Measurements from ENCODE around the gene PGM3.
A peak's percentile ranks its signal among the peaks of the same experiment; 100 is the strongest.
"Not testable (repeated sequence)": the region's sequence is repeated elsewhere in the genome, so short reads cannot be mapped to it uniquely, and the experiment has no call there.

The PGM3 gene

GRCh38 chr6:83215131-83216047 is 22.3 kb upstream of the PGM3 start:
- 0 out of 2 replicates have a peak overlapping the region, but pooled peaks have one; percentile 15 for H3K27ac ChIP-seq
- H3K36me3 ChIP-seq (ENCODE audit: insufficient read depth, low read length), result no peaks in the 10 kb centered on the region
- no peak overlapping the region for H3K9ac ChIP-seq (ENCODE audit: insufficient read length)
- H3K4me3 ChIP-seq, result no peak overlapping the region
- DNase-seq (ENCODE audit: low read depth, low spot score), result peak; percentile 82
- no peak for TF ChIP-seq EZH2 (IDR thresholded peaks at IDR 0.05)
- no peak for TF ChIP-seq FOXP2 (optimal IDR thresholded peaks at IDR 0.05; ENCODE audit: control extremely low read depth, extremely low read length, insufficient read depth)
- no peak for TF ChIP-seq POLR2AphosphoS5 (IDR thresholded peaks at IDR 0.05; ENCODE audit: borderline replicate concordance, low read depth, low read length)
- H3K9me3 ChIP-seq (ENCODE audit: low read depth, low read length), result no peaks in the 10 kb centered on the region

GRCh38 chr6:83202031-83202430 is 9.0 kb upstream of the PGM3 start:
- H3K4me3 ChIP-seq, result no peak overlapping the region
- H3K9ac ChIP-seq (ENCODE audit: insufficient read length), result no peak overlapping the region
- TF ChIP-seq EZH2 (IDR thresholded peaks at IDR 0.05) (no peak), FOXP2 (optimal IDR thresholded peaks at IDR 0.05; ENCODE audit: control extremely low read depth, extremely low read length, insufficient read depth) (no peak), POLR2AphosphoS5 (IDR thresholded peaks at IDR 0.05; ENCODE audit: borderline replicate concordance, low read depth, low read length) (no peak)
- H3K36me3 ChIP-seq (ENCODE audit: insufficient read depth, low read length), result peaks cover 5% of the 10 kb centered on the region; the same call in 1 of the 2 replicates
- H3K27ac ChIP-seq, result no peak overlapping the region
- DNase-seq (ENCODE audit: low read depth, low spot score), result no peak
- H3K9me3 ChIP-seq (ENCODE audit: low read depth, low read length), result no peaks in the 10 kb centered on the region

- Histone ChIP-seq H3K4me3 (no peak overlapping the region), H3K27ac (no peak overlapping the region), H3K36me3 (ENCODE audit: insufficient read depth, low read length) (no peaks in the 10 kb centered on the region; the same call in 1 of the 2 replicates), H3K9ac (ENCODE audit: insufficient read length) (no peak overlapping the region), H3K9me3 (ENCODE audit: low read depth, low read length) (no peaks in the 10 kb centered on the region)
- no peak for TF ChIP-seq FOXP2 (optimal IDR thresholded peaks at IDR 0.05; ENCODE audit: control extremely low read depth, extremely low read length, insufficient read depth)
- no peak for TF ChIP-seq POLR2AphosphoS5 (IDR thresholded peaks at IDR 0.05; ENCODE audit: borderline replicate concordance, low read depth, low read length)
- TF ChIP-seq EZH2 (IDR thresholded peaks at IDR 0.05), result no peak
- no peak for DNase-seq (ENCODE audit: low read depth, low spot score)
These were observed 6.8 kb upstream of the PGM3 start for GRCh38 chr6:83199863-83200225.

- Histone ChIP-seq H3K27ac (no peak overlapping the region), H3K4me3 (no peak overlapping the region), H3K9me3 (ENCODE audit: low read depth, low read length) (no peaks in the 10 kb centered on the region), H3K9ac (ENCODE audit: insufficient read length) (no peak overlapping the region), H3K36me3 (ENCODE audit: insufficient read depth, low read length) (no peaks in the 10 kb centered on the region; the same call in 1 of the 2 replicates)
- no peak for TF ChIP-seq FOXP2 (optimal IDR thresholded peaks at IDR 0.05; ENCODE audit: control extremely low read depth, extremely low read length, insufficient read depth)
- no peak for DNase-seq (ENCODE audit: low read depth, low spot score)
These were observed 6.3 kb upstream of the PGM3 start for GRCh38 chr6:83199173-83199862.

- no peak overlapping the region for H3K9ac ChIP-seq (ENCODE audit: insufficient read length)
These were observed 5.6 kb upstream of the PGM3 start for GRCh38 chr6:83198486-83199172.

GRCh38 chr6:83193747-83194566 is 892 bp upstream of the PGM3 start:
- Histone ChIP-seq H3K36me3 (ENCODE audit: insufficient read depth, low read length) (peaks cover 19% of the 10 kb centered on the region), H3K4me3 (peak overlapping the region; percentile 97), H3K27ac (no peak overlapping the region), H3K9ac (ENCODE audit: insufficient read length) (peak overlapping the region; percentile 85), H3K9me3 (ENCODE audit: low read depth, low read length) (no peaks in the 10 kb centered on the region)
- TF ChIP-seq FOXP2 (optimal IDR thresholded peaks at IDR 0.05; ENCODE audit: control extremely low read depth, extremely low read length, insufficient read depth) (no peak), EZH2 (IDR thresholded peaks at IDR 0.05) (no peak)
- no peak for DNase-seq (ENCODE audit: low read depth, low spot score)

More at GRCh38 chr6:83198486-83199172, 5.6 kb upstream of the PGM3 start:
- no peaks in the 10 kb centered on the region; the same call in 1 of the 2 replicates for H3K36me3 ChIP-seq (ENCODE audit: insufficient read depth, low read length)
- no peaks in the 10 kb centered on the region for H3K9me3 ChIP-seq (ENCODE audit: low read depth, low read length)
- H3K4me3 ChIP-seq, result no peak overlapping the region
- TF ChIP-seq POLR2AphosphoS5 (IDR thresholded peaks at IDR 0.05; ENCODE audit: borderline replicate concordance, low read depth, low read length) (no peak), EZH2 (IDR thresholded peaks at IDR 0.05) (no peak), FOXP2 (optimal IDR thresholded peaks at IDR 0.05; ENCODE audit: control extremely low read depth, extremely low read length, insufficient read depth) (no peak)
- DNase-seq (ENCODE audit: low read depth, low spot score), result no peak
- H3K27ac ChIP-seq, result no peak overlapping the region

GRCh38 chr6:83192456-83192855 is 609 bp downstream of the PGM3 start:
- TF ChIP-seq POLR2AphosphoS5 (IDR thresholded peaks at IDR 0.05; ENCODE audit: borderline replicate concordance, low read depth, low read length) (no peak), FOXP2 (optimal IDR thresholded peaks at IDR 0.05; ENCODE audit: control extremely low read depth, extremely low read length, insufficient read depth) (no peak), EZH2 (IDR thresholded peaks at IDR 0.05) (no peak)
- H3K36me3 ChIP-seq (ENCODE audit: insufficient read depth, low read length), result peaks cover 27% of the 10 kb centered on the region
- no peak for DNase-seq (ENCODE audit: low read depth, low spot score)
- H3K27ac ChIP-seq, result no peak overlapping the region
- no peaks in the 10 kb centered on the region for H3K9me3 ChIP-seq (ENCODE audit: low read depth, low read length)
- peak overlapping the region; percentile 85 for H3K9ac ChIP-seq (ENCODE audit: insufficient read length)
- peak overlapping the region; percentile 97 for H3K4me3 ChIP-seq

GRCh38 chr6:83191974-83192373 is 1.1 kb downstream of the PGM3 start:
- not testable (repeated sequence) for H3K9me3 ChIP-seq (ENCODE audit: low read depth, low read length); H3K27ac ChIP-seq; DNase-seq (ENCODE audit: low read depth, low spot score)
- peak overlapping the region; percentile 85 for H3K9ac ChIP-seq (ENCODE audit: insufficient read length)
- H3K36me3 ChIP-seq (ENCODE audit: insufficient read depth, low read length), result peaks cover 29% of the 10 kb centered on the region
- H3K4me3 ChIP-seq, result peak overlapping the region; percentile 97

Measured in SK-N-MC (cell line).